HG03175 (cell line): ENCODE data around the gene RIPPLY3.

Experiments used
- ATAC-seq: cut with Tn5 transposase; IDR thresholded peaks from one replicate; pipeline ENCODE4 v1.9.1; 2021; ENCODE audit warnings: mild to moderate bottlenecking, moderate library complexity; ENCODE audit not compliant: unreplicated experiment

RIPPLY3 gene

DNA sequence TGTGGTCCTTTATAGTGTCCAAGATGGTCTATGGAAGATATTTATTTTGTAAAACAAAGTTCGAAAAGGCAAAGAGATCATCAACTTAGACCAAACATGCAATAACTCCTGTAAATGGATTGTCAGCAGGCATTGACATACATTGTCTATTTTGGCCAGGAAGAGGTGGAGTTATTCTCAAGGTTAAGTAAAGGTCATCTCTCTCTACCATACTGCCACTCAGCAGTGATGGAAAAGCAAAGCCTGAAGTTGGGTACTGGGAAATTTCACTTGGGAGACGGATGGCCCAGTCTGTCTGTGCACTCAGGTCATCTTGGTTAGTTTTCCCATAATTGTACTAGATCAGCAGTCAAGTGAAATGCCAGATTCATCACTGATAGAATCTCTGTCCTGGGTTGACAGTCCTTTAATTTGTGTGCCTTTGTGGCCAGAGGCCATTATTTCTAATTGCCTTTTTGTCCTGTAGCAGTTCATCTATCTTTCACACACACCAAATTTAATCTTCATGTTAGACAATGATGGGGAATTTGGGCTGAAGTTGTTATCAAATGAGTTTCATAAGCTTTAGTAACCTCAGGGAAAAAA, 48.9 kb downstream of the RIPPLY3 start:
- no peak for ATAC-seq

DNA sequence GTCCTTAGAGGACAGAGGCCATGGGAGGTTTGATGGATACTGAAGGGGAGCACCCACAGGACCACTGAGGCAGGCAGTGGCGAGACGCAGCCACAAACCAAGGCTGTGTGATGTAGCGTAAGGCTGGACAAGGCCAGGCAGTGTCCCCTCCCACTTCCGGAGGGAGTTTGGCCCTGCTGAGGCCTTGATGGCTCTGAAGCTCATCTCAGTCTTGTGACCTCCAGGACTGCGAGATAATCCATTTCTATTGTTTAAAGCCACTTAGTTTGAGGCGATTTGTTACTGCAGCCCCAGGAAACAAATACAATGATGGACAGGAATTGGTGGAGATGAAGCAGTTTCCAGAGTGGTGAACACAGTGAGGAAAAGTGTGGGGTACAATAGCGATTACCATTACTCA, 51.1 kb downstream of the RIPPLY3 start:
- no peak for ATAC-seq

DNA sequence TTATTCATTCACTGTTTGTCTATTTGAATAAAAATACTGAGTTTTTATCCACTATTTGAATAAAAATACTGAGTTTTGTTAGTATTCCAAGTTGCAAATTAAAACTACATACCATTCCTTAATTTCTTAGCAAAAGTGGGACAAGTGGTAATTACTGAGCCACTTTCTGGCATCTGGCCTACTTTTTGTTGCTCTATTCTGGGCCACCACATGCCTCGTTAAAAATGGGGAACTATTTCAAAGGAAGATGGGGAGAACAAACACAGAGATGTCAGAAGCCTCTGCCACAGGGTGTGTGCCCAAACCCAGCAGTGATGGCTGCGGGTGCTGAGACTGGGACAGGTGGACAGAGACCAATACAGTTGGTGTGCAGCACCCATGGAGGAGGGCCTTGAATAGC, 51.8 kb downstream of the RIPPLY3 start:
- ATAC-seq: no peak

DNA sequence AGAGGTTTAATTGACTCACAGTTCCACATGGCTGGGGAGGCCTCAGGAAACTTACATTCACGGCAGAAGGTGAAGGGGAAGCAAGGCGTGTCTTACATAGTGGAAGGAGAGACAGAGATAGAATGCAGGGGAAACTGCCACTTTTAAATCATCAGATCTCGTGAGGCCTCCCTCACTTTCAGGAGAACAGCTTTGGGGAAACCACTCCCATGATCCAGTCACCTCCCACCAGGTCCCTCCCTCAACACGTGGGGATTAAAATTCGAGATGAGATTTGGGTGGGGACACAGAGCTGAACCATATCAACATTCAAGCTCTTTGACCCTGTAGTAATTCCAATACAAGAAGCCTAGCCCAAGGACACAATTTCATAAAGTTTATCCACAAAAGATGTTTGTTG, 52.7 kb downstream of the RIPPLY3 start:
- ATAC-seq: no peak

DNA sequence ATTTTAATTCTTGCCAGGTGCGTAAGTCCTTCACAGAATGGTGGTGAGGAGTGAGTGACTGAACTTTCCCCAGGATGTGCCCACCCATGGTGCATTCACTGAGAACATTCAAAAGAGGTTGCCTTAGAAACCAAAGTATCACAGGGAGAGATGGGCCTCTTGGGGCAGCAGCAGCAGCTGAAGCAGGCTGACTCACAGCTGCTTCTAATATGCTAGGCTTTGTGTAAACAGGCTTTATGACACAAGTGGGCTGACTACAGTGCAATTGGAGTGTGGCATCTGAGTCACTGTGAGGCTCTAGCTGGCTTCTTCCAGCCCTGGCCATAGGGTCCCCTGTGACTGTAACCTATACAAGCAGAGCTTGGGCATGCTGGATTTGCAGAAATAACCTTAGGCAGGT, 53.8 kb downstream of the RIPPLY3 start:
- no peak for ATAC-seq

DNA sequence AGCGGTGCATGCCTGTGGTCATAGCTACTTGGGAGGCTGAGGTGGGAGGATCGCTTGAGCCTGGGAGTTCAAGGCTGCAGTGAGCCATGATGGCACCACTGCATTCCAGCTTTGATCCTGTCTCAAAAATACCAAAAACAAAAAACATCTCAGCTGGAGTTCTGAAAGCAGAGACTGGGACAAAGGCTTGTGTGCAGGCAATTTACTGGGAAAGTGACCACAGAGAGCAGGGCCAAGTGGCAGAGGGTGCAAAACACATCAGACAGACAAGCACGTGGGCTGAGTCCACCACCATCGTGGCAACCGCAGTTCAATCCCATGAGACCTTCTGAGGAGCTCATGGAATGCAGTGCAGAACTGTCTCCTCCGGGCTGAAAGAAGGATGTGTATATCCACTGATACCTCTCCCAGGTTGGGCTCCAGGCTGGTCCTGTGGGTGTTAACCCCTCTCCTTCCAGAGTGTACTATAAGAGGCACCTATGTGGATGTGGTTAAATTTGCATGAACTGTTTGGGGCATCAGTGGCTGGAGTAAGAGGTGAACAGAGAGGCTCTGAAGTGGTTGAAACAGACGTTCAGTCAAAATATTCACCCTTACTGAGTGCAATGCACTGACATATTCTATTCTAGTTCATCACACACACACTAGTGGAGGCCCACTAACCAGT, 55.6 kb downstream of the RIPPLY3 start:
- no peak for ATAC-seq

DNA sequence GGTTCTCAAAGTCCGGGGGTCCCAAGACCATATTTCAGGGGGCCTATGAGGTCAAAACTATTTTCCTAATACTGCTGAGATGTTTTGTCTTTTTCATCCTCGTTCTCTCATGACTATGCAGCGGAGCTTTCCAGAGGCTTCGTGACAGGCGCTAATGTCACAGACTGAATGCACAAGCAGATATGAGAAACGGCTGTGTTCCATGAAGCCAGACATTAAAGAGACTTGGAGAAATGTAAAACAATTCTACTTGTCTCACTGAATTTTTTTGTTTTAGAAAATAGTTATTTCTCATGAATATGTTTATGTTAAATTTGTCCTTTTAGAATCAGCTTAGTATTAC, 56.1 kb downstream of the RIPPLY3 start:
- ATAC-seq: no peak

DNA sequence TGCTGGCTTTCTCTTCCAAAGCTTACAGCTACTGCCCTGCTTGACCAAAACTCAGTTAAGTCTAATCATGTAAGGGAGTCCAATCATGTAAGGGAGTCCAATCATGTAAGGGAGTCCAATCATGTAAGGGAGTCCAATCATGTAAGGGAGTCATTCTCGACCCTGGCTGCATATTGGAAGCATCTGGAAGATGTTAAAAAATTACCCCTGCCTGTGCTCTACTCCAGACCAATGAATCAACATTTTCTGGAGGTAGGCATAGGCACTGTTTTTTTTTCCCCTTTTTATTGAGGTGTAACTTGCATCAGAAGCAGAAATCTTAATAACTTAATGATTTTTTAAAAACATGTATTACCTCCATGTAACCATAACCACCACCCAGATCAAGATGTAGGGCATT, 56.9 kb downstream of the RIPPLY3 start:
- no peak for ATAC-seq

DNA sequence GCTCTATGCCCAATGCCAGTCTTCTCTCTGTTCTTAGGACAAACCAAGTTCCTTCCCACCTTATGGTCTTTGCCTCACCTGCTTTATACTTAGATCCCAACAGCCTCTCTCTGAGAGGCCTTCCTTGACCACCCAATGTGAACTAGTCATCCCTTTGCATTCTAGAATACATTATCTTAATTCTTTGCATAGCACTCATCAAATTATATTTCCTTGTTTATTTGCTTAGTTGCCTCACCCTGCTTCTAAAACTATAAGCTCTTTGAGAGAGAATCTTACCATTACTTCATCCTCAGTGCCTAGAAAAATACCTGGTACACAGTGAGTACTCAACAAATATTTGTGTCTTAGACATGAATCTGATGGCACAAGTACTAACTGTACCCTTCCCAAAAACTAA, 58.3 kb downstream of the RIPPLY3 start:
- ATAC-seq: no peak

DNA sequence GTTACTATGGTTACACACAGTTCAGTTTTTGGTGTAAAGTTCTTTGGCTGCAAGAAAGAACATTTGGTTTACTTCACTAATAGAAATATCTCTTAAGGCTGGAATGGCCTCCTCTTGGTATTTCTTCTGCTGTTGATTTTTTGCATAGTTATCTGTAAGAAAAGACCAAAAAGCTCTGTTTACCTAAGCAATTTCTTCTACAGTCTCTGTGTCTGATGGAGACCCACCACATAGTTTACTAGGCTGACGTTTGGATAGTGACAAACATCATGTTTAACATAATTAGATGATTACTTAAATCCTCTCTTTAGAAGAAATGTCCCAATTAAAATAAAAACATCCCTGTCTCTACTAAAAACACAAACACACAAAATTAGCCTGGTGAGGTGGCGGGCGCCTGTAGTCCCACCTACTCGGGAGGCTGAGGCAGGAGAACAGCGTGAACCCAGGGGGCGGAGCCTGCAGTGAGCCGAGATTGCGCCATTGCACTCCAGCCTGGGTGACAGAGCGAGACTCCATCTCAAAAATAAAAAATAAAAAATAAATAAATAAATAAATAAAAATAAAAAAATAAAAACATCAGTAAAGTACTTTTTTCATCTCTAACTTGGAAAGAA, 59.2 kb downstream of the RIPPLY3 start:
- ATAC-seq: no peak
